ENCODE data around the gene AGTRAP.

DNA sequence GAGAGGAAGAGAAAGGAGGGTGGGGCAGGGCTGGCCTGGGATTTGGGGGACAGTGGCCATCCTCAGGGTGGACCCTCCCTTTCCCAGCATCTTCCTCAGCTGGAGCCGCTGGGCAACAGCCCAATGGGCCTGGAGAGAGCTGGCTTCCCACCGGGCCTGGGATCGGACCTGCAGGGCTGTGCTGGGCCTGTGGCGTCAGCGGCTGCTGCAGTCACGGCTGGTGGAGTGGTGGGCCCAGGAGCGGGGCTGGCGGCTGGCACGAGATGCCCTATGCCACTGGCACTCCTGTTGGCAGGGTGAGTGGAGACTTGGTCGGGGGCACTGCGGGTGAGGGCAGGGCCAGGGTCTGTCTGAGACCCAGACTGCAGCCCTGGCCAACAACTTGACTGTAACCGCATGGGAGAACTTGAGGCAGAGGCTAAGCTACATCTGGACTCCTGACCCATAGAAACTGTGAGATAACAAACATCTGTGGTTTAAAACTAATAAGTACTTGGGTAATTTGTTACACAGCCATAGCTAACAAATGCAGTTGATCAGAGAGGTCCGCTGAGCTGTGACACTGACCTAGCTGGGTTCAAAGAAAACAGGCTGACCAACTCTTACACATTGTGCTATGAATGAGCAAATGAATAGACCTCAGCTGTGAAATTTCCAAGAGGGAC is 43.9 kb downstream of the AGTRAP start:
- TF ChIP-seq, protein P1, sequence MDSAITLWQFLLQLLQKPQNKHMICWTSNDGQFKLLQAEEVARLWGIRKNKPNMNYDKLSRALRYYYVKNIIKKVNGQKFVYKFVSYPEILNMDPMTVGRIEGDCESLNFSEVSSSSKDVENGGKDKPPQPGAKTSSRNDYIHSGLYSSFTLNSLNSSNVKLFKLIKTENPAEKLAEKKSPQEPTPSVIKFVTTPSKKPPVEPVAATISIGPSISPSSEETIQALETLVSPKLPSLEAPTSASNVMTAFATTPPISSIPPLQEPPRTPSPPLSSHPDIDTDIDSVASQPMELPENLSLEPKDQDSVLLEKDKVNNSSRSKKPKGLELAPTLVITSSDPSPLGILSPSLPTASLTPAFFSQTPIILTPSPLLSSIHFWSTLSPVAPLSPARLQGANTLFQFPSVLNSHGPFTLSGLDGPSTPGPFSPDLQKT (IDR thresholded peaks at IDR 0.05; ENCODE audit: borderline replicate concordance, low read depth, low read length), result no peak
- TF ChIP-seq, protein P2, sequence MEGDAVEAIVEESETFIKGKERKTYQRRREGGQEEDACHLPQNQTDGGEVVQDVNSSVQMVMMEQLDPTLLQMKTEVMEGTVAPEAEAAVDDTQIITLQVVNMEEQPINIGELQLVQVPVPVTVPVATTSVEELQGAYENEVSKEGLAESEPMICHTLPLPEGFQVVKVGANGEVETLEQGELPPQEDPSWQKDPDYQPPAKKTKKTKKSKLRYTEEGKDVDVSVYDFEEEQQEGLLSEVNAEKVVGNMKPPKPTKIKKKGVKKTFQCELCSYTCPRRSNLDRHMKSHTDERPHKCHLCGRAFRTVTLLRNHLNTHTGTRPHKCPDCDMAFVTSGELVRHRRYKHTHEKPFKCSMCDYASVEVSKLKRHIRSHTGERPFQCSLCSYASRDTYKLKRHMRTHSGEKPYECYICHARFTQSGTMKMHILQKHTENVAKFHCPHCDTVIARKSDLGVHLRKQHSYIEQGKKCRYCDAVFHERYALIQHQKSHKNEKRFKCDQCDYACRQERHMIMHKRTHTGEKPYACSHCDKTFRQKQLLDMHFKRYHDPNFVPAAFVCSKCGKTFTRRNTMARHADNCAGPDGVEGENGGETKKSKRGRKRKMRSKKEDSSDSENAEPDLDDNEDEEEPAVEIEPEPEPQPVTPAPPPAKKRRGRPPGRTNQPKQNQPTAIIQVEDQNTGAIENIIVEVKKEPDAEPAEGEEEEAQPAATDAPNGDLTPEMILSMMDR (tag by site-specific recombination; IDR thresholded peaks at IDR 0.05), result no peak
- TF ChIP-seq, protein P3, sequence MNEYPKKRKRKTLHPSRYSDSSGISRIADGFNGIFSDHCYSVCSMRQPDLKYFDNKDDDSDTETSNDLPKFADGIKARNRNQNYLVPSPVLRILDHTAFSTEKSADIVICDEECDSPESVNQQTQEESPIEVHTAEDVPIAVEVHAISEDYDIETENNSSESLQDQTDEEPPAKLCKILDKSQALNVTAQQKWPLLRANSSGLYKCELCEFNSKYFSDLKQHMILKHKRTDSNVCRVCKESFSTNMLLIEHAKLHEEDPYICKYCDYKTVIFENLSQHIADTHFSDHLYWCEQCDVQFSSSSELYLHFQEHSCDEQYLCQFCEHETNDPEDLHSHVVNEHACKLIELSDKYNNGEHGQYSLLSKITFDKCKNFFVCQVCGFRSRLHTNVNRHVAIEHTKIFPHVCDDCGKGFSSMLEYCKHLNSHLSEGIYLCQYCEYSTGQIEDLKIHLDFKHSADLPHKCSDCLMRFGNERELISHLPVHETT (tag by site-specific recombination; IDR thresholded peaks at IDR 0.05), result no peak
- TF ChIP-seq ZNF18 (tag by site-specific recombination; IDR thresholded peaks at IDR 0.05) (no peak), ZNF362 (tag by site-specific recombination; IDR thresholded peaks at IDR 0.05) (no peak), KLF9 (tag by site-specific recombination; IDR thresholded peaks at IDR 0.05; ENCODE audit: low read depth) (no peak)
- TF ChIP-seq, protein P4, sequence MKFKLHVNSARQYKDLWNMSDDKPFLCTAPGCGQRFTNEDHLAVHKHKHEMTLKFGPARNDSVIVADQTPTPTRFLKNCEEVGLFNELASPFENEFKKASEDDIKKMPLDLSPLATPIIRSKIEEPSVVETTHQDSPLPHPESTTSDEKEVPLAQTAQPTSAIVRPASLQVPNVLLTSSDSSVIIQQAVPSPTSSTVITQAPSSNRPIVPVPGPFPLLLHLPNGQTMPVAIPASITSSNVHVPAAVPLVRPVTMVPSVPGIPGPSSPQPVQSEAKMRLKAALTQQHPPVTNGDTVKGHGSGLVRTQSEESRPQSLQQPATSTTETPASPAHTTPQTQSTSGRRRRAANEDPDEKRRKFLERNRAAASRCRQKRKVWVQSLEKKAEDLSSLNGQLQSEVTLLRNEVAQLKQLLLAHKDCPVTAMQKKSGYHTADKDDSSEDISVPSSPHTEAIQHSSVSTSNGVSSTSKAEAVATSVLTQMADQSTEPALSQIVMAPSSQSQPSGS (tag by site-specific recombination; IDR thresholded peaks at IDR 0.05; ENCODE audit: low read depth), result no peak
